IPS-15b (cell line): Measurements from ENCODE around the gene PPP1R15B.
A peak's percentile ranks its signal among the peaks of the same experiment; 100 is the strongest.

Experiments used
- H3K27me3 ChIP-seq: one replicate; pipeline ENCODE4 v1.6.1; 2013; ENCODE audit warnings: low read length; ENCODE audit not compliant: control insufficient read depth, insufficient read depth
- H3K36me3 ChIP-seq: one replicate; pipeline ENCODE4 v1.6.1; 2013; ENCODE audit warnings: low read length; ENCODE audit not compliant: control insufficient read depth, insufficient read depth
- H3K4me1 ChIP-seq: one replicate; pipeline ENCODE4 v1.6.1; 2013; ENCODE audit warnings: mild to moderate bottlenecking, low read length; ENCODE audit not compliant: control insufficient read depth, insufficient read depth
- H3K4me3 ChIP-seq: one replicate; pipeline ENCODE4 v1.5.1; 2013; ENCODE audit warnings: low read depth, low read length
- H3K9ac ChIP-seq: one replicate; pipeline ENCODE4 v1.6.1; 2013; ENCODE audit warnings: low read depth, mild to moderate bottlenecking, low read length
- H3K9me3 ChIP-seq: one replicate; pipeline ENCODE4 v1.6.1; 2013; ENCODE audit warnings: mild to moderate bottlenecking, low read length; ENCODE audit not compliant: control insufficient read depth, insufficient read depth

Gene PPP1R15B

GRCh38 chr1:204411451-204412204 is at the start of gene PPP1R15B:
Gene PPP1R15B (minus strand): TSS chr1:204411817. CDS start chr1:204411411, 406 bp downstream.
- peaks cover 7% of the 10 kb centered on the region for H3K36me3 ChIP-seq
- peak within 1 kb of the TSS; percentile 99 for H3K9ac ChIP-seq
- H3K4me1 ChIP-seq: no peaks in the 10 kb centered on the region
- peak within 1 kb of the TSS; percentile 100 for H3K4me3 ChIP-seq
- H3K27me3 ChIP-seq: no peaks in the 10 kb centered on the region
- no peaks in the 10 kb centered on the region for H3K9me3 ChIP-seq

- Histone ChIP-seq H3K4me1 (peaks cover 15% of the 10 kb centered on the region), H3K27me3 (no peaks in the 10 kb centered on the region), H3K4me3 (no peak overlapping the region), H3K9me3 (no peaks in the 10 kb centered on the region), H3K9ac (no peak overlapping the region), H3K36me3 (peaks cover 13% of the 10 kb centered on the region)
These were observed 48.7 kb upstream of the PPP1R15B start for GRCh38 chr1:204460346-204460745.

GRCh38 chr1:204459706-204460105 is 48.1 kb upstream of the PPP1R15B start:
- H3K36me3 ChIP-seq: peaks cover 13% of the 10 kb centered on the region
- no peaks in the 10 kb centered on the region for H3K27me3 ChIP-seq
- peaks cover 18% of the 10 kb centered on the region for H3K4me1 ChIP-seq
- H3K4me3 ChIP-seq: no peak overlapping the region
- no peaks in the 10 kb centered on the region for H3K9me3 ChIP-seq
- H3K9ac ChIP-seq: no peak overlapping the region

GRCh38 chr1:204457666-204458065 is 46.0 kb upstream of the PPP1R15B start:
- H3K4me3 ChIP-seq: no peak overlapping the region
- peaks cover 29% of the 10 kb centered on the region for H3K4me1 ChIP-seq
- H3K9ac ChIP-seq: no peak overlapping the region
- peaks cover 13% of the 10 kb centered on the region for H3K36me3 ChIP-seq
- no peaks in the 10 kb centered on the region for H3K9me3 ChIP-seq
- H3K27me3 ChIP-seq: no peaks in the 10 kb centered on the region

- H3K9ac ChIP-seq: no peak overlapping the region
These were observed 45.3 kb upstream of the PPP1R15B start for GRCh38 chr1:204456826-204457442.

GRCh38 chr1:204455831-204456145 is 44.2 kb upstream of the PPP1R15B start:
- Histone ChIP-seq H3K4me1 (peaks cover 29% of the 10 kb centered on the region), H3K36me3 (peaks cover 5% of the 10 kb centered on the region), H3K9ac (no peak overlapping the region), H3K9me3 (no peaks in the 10 kb centered on the region), H3K27me3 (no peaks in the 10 kb centered on the region), H3K4me3 (no peak overlapping the region)

More at GRCh38 chr1:204456826-204457442, 45.3 kb upstream of the PPP1R15B start:
- peaks cover 29% of the 10 kb centered on the region for H3K4me1 ChIP-seq
- H3K9me3 ChIP-seq: no peaks in the 10 kb centered on the region
- no peak overlapping the region for H3K4me3 ChIP-seq
- H3K36me3 ChIP-seq: peaks cover 9% of the 10 kb centered on the region
- no peaks in the 10 kb centered on the region for H3K27me3 ChIP-seq

- H3K9ac ChIP-seq: no peak overlapping the region
- H3K27me3 ChIP-seq: no peaks in the 10 kb centered on the region
- no peaks in the 10 kb centered on the region for H3K9me3 ChIP-seq
- H3K4me3 ChIP-seq: peak overlapping the region; percentile 42
- H3K4me1 ChIP-seq: peaks cover 29% of the 10 kb centered on the region
- H3K36me3 ChIP-seq: peaks cover 5% of the 10 kb centered on the region
These were observed 43.6 kb upstream of the PPP1R15B start for GRCh38 chr1:204455063-204455830.

GRCh38 chr1:204454476-204454875 is 42.9 kb upstream of the PPP1R15B start:
- Histone ChIP-seq H3K4me1 (peaks cover 33% of the 10 kb centered on the region), H3K27me3 (no peaks in the 10 kb centered on the region), H3K9ac (no peak overlapping the region)

GRCh38 chr1:204453141-204453772 is 41.6 kb upstream of the PPP1R15B start:
- H3K9ac ChIP-seq: peak overlapping the region; percentile 9
- no peaks in the 10 kb centered on the region for H3K9me3 ChIP-seq
- H3K36me3 ChIP-seq: no peaks in the 10 kb centered on the region
- peaks cover 33% of the 10 kb centered on the region for H3K4me1 ChIP-seq
- no peaks in the 10 kb centered on the region for H3K27me3 ChIP-seq
- no peak overlapping the region for H3K4me3 ChIP-seq

More at GRCh38 chr1:204454476-204454875, 42.9 kb upstream of the PPP1R15B start:
- Histone ChIP-seq H3K4me3 (no peak overlapping the region), H3K36me3 (peaks cover 5% of the 10 kb centered on the region), H3K9me3 (no peaks in the 10 kb centered on the region)

- Histone ChIP-seq H3K9ac (no peak overlapping the region), H3K4me3 (no peak overlapping the region), H3K27me3 (no peaks in the 10 kb centered on the region), H3K4me1 (peaks cover 31% of the 10 kb centered on the region), H3K9me3 (no peaks in the 10 kb centered on the region), H3K36me3 (peaks cover 3% of the 10 kb centered on the region)
These were observed 39.9 kb upstream of the PPP1R15B start for GRCh38 chr1:204451352-204452124.
